H1 (cell line): ENCODE results near the gene KCNJ16. TPM values are rescaled to one million over a fixed set of nuclear protein-coding genes. Genes with fewer than 3 reads are reported as not detected.

ENCODE experiments used
- BRCA1 ChIP-seq: IDR thresholded peaks from 2 replicates; pipeline ENCODE4 v1.6.1; 2012; ENCODE audit warnings: low read depth, low read length, improper control_type of control experiment
- CHD7 ChIP-seq: fragments of 300-600 bp; sonication (generic); IDR thresholded peaks from 2 replicates; pipeline ENCODE4 v1.7.1; 2012; ENCODE audit warnings: low read length, moderate library complexity, mild to moderate bottlenecking, inconsistent platforms; ENCODE audit not compliant: insufficient replicate concordance
- polyA plus RNA-seq, 7 experiments: library from polyadenylated mRNA; depleted of rRNA in 3 of 7; stranded (reverse) in 5 of 7; unstranded in 2 of 7; fragments of >200 nt in 5 of 7; fragments of 200-250 nt in 2 of 7; gene quantifications; 1 replicate in 5 of 7; 2 replicates in 1 of 7; 4 replicates in 1 of 7; pipeline versions ENCODE4 v1.2.1 to v1.2.3, GENCODE V29; 2011 to 2013; ENCODE audit warnings: missing spikeins in 2 of 7, mixed read lengths in 2 of 7
- total RNA-seq: library from RNA; stranded (reverse); fragmentation: NEBNext Ultra II Directional; extraction: Animal tissue kit (Norgen Biotek cat#: 25700); gene quantifications from 2 replicates; pipeline ENCODE4 v1.2.1, GENCODE V29; 2021

Gene KCNJ16
- total and polyA plus RNA-seq, 2 of the 8 experiments (the other 6 are each of a cell fraction or from before 2014, with no cell fraction given), result not detected

DNA sequence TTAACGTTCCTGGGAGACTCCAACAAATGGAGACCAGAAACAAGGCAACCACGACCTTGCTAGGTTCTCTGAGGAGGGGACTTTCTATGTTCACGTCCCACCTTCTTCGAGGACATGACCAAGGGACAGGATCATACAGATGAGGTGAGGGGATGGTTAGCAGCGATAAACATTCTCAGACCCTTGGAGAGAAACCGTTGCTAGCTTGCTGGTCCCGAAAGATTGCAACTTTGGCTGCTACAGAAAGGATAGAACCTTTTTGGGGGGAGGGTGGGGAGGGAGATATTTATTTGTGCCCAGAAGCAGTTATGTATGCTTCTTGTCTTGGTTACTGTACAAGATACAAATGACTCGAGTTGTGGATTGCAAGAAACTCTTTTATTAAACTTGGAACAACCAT is 59.0 kb downstream of the KCNJ16 start (continued):
- TF ChIP-seq CHD7 (no peak), BRCA1 (no peak)
